LNCaP clone FGC (cell line): ENCODE data around the gene ADGRE1.

ENCODE experiments used
- DNase-seq: peaks from one replicate; pipeline ENCODE4 v3.0.0-alpha.2; 2011; ENCODE audit warnings: low read depth
- H3K4me3 ChIP-seq: 2 replicates; pipeline ENCODE4 v1.5.1; 2011; ENCODE audit warnings: mild to moderate bottlenecking, low read depth, low read length, control low read depth
- CTCF ChIP-seq: IDR thresholded peaks from 2 replicates; pipeline ENCODE4 v1.5.1; 2012; ENCODE audit warnings: mild to moderate bottlenecking; ENCODE audit not compliant: control insufficient read depth, insufficient read depth; ENCODE audit errors: extremely low read depth

ADGRE1 gene

GRCh38 chr19:6979399-6979798 is 92.0 kb downstream of the ADGRE1 start:
- no peak overlapping the region for H3K4me3 ChIP-seq
- no peak for TF ChIP-seq CTCF
- no peak for DNase-seq

- TF ChIP-seq CTCF = no peak
- H3K4me3 ChIP-seq = no peak overlapping the region
- DNase-seq = no peak
Measured at GRCh38 chr19:6983448-6983847, 96.1 kb downstream of the ADGRE1 start.

GRCh38 chr19:6987850-6988249 is 100.5 kb downstream of the ADGRE1 start:
- TF ChIP-seq CTCF = no peak

GRCh38 chr19:6988257-6988656 is 100.9 kb downstream of the ADGRE1 start:
- H3K4me3 ChIP-seq = no peak overlapping the region
- no peak for TF ChIP-seq CTCF
- no peak for DNase-seq

More at GRCh38 chr19:6987850-6988249, 100.5 kb downstream of the ADGRE1 start:
- no peak for DNase-seq
- H3K4me3 ChIP-seq = no peak overlapping the region
